ENCODE data around the gene TAF13.

GRCh38 chr1:109095631-109096030 lies 19.8 kb upstream of the TAF13 start:
- TF ChIP-seq CTCF (IDR thresholded peaks at IDR 0.05; ENCODE audit: low read depth, low read length) (no peak), EZH2phosphoT487 (IDR thresholded peaks at IDR 0.05; ENCODE audit: low read depth) (no peak)

Data from OCI-LY3 (cell line).